Activated CD4-positive, CD25-positive, alpha-beta regulatory T cell treated with anti-CD3 and anti-CD28 coated beads, Interleukin-2, amount 50 U/mL, for 16 hours (primary cell): ENCODE results near the gene IRF2BP2.

Experiments used
- DNase-seq: peaks from one replicate; pipeline ENCODE4 v3.0.0-alpha.2; 2020; ENCODE audit warnings: low read depth, low spot score

IRF2BP2 gene

DNA sequence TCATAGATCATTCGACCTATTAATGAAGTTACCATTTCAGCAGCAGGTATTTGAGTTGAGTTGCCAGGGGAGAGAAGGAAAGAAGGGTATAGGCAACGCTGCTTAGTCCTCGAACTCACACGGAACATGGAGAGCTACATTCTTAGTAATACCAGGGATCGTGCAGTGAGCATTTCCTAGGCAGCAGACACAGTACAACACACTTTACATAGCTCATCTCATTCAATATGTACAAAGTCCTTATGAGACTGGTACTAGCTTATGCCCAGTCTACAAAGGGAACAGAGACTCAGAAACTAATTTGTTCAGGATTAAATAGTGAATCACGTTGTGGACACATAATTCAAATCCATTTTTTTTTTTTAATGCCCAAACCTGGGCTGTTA, 25.6 kb downstream of the IRF2BP2 start:
- DNase-seq, result no peak

DNA sequence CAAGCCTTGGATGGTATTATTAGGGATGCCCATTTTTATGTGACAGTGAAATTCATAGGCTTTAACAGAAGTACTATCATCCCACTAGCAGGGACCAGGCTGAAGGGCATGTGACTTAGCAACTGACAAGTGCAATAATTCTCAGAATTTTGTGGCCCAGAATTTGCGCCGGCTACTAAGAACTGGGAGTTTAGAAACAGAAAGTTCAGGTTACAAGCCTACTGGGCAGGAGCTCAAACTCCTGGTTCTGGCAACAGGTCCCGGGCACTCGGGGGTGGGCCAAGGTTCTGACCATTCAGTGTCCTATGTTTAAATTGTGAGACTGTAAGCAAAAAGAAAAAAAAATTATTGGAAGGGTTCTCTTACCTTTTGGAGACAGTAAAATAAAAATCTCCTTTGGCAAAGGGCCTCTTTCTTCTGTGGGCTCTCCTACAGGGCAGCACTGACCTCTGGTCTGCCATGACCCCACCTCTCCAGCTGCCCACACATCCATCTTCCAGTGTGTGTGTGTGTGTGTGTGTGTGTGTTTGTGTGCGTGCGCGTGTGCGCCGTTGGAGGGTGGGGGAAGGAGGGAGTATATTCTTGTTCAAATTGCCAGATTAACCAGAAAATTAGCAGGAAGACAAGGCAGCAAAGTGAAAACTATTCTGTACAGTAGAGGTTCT, 26.1 kb downstream of the IRF2BP2 start:
- no peak for DNase-seq

DNA sequence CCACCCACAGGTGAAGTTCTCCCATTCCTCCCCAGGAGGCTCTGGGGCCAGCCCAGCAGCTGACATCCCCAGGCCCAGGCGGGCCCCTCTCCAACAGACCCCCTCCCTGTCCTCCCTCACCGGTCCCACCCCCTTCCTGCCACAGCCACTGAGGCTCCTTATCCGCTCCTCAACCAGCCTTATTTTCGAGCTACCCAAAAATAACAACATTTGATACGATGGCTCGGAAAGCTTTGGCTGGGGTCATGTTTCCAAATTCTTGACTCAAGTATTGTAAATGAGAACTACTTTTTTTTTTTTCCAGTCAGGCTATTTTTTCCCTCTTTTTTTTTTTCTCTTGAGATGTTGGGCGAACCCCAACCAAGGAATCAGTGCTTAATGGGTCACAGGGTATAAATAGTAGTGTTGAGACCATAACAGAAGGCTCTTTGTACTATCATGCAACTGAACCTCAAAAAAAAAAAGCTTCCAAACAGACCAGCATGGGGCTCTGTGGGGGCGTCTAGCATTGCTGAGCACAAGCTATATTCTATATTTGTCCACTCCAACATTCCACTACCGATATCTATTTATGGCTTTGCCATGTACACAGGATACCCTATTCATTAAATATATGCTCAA, 27.2 kb downstream of the IRF2BP2 start:
- no peak for DNase-seq

DNA sequence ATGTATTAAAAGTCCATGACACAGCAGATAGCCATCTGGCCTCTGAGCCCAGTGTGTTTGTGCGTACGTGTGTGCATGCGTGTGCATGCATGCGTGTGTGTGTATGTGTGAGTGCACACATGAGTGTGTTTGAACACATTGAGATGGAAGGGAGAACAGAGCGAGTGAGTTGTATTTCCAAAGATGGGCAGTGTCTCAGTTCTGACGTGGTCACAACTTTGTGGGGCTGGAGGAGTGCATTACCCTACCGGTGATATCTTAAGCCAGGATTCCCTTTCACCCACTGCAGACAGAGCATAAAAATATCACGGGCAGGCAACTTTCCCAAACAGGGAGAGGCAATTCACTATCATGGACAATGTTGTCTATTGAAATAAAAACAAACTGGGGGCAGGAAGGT, 27.8 kb downstream of the IRF2BP2 start:
- no peak for DNase-seq

DNA sequence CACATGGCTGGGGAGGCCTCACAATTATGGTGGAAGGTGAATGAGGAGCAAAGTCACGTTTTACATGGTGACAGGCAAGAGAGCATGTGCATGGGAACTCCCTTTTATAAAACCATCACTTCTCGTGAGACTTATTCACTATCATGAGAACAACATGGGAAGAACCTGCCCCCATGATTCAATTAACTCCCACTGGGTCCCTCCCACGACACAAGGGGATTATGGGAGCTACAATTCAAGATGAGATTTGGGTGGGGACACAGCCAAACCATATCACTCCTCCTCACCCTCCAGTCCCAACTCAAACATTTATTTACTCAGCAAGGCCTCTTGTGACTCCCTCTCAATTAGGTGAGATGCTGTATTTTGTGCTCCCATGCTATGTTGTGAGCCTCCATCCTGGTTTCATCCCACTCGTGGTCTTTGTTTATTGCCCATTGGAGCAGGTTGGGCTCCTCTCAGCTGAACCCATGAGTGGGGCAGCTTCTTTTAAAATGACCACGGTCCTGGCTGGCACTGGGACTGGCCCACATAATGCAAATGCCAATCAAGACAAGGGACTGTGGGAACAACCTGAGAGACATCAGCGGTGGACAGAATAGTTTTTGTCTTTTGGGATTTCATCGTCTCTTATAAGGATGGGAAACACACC, 28.8 kb downstream of the IRF2BP2 start:
- DNase-seq, result no peak

DNA sequence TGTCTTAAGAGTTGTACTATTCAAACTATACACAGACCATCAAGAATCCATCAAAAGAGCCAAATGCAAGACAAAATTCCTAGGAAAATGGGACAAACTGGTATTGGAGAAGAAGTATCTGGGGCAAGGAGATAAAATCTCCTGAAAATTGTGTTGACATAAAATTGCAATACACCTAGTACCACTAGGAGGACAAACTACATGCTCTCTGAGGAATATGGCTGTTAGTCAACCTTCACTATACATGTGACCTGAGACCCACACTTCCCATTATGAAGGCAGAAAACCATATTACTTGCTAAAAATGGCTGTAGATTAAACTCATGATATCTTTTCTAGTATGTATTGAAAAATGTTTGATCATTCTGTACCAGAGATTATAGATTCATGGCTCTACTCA, 30.0 kb downstream of the IRF2BP2 start:
- no peak for DNase-seq

DNA sequence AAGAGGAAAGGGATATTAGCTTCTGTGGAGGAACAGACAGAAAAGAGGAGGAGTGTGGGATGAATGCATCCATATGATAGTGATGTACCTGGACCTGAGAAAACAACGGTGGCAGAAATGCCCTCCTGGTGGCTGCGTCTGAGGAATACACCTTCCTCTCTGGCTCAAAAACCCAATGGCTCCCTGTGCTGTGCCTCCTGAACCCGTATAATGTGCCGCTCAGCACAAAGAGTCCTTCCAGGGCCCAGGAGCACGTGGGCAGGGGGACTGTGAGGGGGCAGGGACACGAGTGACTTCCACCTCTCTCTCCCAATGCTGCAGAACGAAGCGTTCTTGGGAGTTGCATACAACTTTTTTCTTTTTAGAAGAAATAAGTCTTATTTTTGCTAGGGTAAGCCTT, 31.2 kb downstream of the IRF2BP2 start:
- DNase-seq, result no peak

DNA sequence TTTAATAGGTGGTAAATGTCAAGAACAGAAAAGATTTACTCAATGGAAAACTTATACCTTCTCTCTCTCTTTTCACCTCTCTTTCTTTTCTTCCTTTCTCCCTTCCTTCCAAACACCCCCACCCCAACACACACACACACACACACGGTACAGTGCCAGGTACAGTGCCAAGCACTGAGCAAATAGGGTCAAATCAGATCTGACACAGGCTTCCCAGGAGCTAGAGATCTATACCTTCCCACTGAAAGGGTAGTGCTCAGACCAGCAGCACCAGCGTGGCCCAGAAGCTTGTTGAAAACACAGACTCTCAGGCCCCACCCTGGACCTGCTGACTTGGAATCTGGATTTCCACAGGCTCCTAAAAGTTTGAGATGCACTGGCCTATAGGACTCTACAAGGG, 31.9 kb downstream of the IRF2BP2 start:
- no peak for DNase-seq

DNA sequence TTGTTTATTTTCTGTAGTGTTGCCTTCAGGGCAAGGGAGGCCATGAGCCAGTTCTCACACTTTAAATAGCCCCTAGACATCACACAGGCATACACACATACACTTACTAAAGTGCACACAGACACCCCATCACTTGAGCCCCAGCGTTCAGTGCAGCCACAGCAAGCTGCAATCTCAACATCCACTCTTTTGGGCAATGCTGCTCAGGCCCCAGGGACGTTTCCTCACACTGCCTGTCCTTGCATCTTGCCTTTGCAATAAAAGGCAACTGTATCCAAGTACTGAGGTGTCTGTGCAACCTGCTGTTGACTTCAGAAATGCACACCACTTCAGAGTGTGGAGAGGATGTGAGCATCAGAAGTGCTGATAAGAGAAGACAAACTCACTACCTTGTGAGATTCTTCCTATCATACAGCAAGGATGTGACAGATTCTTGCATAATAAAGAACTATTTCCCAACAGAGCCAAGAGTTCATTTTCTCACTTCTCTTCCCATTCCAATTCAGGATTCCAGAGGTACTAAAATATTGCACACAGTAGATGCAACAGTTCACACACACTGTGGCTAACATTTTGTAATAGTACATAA, 36.2 kb downstream of the IRF2BP2 start:
- DNase-seq, result no peak

DNA sequence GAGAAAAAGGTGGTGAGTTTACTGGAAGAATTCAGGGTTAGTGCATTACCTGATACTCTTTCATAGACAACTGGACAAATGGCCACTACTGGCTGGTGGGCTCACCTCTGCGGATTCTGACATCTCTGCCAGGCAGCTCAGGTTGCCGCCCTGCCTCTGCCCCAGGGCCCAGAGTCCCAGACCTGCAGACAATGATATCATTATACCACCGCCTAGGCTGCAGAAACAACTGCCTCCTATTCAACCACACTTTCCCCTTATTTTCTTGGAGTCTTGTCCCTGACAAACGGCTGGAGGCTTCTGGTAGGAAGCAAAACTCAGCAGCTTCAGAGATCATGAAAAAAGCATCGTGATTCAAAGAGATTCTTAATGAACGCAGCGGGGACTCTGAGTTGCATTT, 37.0 kb downstream of the IRF2BP2 start:
- DNase-seq, result no peak

DNA sequence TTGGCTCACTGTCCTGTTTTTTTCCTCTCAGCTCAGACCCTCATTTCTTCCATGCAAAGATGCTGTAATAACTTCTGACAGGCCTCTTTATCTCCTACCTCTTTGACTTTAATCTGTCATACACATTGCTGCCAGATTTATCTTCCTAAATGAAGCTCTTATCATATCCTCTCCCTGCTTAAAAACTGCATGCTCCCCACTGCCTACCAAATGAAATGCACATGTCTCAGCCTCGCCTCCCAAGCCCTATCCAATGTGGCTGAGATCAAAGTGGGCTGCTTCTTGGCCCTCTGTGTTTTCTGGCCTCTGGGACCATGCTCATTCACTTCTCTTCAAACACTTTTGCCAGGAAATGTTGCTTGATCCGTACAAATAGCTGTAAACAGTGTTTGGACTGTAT, 38.3 kb downstream of the IRF2BP2 start:
- DNase-seq, result no peak

DNA sequence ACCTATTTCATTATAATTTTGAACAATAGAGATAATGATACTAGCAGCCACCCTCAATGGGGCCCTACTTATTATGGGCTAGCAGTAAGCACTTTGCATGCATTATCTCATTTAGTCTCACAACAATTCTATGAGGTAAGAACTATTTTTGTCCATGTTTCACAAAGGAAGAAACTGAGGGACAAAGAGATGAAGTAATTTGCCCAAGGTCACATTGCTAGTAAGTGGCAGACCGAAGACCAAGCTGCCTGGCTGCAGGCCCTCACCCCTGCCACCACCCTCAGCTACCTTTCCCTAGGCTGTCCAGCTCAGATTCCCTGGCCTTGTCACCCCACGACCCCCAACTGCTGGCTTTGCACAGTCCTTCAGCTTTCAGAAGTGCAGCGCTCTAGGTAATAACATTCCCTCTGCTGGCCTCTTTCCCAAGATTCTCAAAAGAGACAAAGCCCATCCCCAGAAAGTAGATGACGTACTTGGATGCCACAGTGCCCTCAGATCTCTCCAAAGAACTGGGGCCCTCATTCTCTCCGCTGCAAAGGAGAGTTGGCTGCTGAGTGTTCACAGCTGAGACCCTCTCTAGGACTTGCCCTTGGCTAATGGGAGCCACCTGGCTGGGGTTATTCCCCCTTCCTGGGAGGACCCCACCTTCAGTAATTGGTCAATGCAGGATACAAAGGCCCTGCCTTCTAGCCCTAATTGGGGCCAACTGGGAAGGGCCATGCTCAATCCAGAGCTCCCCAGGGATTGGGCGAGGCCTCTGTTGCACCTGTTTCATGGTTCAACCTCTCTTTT, 39.5 kb downstream of the IRF2BP2 start:
- no peak for DNase-seq

DNA sequence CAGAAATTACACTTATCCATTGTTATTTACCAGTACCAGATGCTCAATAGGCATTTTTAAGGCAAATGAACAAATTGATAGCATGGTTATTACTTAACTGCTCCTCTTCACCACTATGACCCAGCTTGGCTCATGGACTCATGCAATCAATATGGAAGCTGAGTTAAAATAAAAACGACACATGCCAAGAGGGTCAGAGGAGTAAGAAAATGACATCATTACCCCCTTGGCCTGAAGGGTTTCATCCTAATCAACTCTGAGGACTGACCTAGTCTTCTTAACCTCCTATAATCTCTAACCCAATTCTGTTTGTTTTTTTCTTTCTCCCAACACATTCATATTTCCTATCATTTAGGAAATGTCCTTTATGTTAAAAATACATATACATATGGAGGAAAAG, 41.6 kb downstream of the IRF2BP2 start:
- no peak for DNase-seq

DNA sequence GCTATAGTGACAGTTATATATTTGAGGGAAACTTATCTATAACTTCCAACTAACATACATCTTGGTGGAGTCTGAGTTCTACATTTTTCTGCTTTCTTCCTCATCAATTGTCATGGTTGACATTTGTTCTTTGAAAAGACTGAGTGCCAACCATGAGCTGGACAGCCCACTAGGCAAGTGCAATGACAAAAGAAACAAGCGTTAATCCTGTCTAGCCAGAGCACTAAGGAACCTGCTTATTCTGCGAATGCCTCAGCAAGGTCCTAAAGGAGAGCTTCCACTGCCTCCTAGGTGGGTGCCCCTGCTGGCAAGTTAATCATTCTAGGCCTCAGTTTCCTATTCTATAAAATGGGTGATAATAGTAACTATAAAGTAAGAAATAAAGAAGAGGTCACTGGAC, 44.8 kb downstream of the IRF2BP2 start:
- no peak for DNase-seq

DNA sequence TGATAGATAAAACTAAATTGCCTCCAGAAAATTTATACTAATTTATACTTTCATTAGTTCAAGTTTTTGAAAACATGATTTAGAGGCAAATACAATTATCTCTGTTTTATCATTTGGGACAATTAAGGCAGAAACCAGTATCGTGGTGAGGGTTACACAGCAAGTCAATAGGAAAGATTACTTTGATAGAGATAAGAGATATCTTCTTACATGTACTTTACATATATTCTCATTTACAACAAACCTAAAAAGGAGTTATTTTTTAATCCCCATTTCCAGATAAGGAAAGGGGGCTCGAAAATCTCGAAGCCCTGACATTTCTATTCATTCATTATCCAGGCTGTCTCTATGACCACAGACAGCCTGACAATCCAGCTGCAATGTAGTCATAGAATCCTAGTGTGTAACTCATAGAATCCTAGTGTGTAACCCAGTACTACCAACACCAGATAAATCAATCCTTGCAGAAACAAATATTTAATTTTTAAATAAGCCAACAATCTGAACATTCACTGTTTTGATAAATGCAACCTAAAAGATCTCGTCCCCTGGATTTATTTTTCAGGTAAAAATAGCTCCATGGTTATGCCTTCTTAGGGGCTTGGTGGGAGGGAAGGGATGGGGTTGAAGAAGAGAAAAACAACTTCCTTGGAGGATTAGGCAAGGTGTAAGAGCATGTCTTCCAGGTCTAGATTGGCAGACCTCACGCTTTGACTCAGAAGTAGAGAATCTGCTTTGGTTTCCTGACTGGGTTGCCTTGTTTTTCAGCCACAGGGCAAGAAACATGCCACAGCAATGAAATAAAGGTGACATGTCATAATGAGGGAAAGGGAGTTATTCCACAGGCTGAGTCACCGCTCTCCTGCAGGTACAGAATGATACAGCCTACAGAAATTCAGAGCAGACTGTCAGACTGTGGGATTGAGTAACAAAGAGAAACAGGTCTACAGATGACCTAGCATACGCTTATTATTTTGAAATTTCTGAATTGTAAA, 45.6 kb downstream of the IRF2BP2 start:
- DNase-seq, result no peak

DNA sequence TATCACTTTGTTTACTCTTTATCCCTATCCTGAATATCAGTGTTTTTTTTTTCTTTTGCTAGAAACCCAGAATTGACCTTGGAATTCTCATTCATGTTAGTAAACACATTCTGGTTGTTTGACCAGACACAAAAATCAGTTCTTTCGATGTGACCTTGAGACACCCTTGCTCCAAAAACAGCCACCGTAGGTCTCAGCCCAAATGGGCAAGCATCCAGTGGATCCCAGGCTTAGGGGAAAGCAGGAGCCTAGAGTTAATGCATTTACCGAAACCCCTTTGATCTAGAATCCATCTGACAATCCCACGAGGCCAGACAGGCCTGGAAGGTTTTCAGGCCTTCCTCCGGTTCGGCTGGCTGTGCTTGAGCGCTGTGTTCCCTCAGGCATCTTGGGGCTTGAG, 47.6 kb downstream of the IRF2BP2 start:
- DNase-seq, result no peak

DNA sequence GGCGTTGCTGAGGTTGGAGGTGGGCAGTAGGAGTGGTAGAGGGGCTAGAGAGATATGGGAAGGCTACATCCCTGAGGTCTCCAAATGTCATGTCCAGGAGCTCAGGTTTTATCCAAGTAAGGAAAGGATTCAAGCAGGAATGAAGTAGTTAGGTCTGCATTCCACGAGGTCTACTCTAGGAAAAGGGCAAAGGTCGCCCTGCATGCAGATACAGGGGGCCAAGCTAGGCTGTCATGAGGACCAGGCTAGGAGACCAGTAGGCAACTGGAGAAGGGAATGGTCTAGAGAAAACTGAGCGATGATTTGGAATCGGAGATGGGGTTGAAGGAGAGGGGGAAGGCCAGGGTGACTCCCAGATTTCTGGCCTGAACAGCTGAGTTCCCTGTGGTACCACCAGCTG, 48.7 kb downstream of the IRF2BP2 start:
- no peak for DNase-seq

DNA sequence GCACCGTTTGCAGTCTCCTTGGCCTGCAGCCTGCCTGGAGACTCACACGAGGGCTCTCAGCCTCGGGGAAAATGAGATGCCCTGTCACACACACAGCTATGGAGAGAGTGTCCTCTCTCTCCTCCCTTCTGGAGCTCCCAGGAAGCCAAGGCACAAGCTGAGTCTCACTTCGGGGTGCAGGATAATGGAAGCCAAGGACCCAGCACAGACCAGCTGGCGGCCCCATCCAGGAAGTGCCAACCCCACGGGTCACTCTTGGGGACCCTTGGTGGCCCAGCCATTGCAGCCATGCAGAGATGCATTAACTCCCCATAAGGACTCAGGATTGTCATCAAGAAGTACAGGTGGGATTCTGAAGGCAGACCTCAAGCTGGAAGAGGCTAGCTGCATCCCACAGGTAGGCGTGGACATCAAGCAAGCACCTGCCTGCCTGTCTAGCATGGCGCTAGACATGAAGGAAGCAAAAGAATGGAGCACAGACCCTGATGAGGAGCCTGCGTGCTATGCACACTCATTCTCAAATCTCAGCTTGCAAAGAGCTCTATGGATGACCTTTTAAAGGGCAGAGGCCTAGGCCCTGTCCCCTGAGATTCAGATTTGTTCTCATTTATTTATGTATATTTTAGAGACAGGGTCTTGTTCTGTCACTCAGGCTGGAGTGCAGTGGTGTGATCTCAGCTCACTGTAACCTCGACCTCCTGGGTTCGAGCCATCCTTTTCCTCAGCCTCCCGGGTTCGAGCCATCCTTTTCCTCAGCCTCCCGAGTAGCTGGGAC, 49.9 kb downstream of the IRF2BP2 start:
- DNase-seq, result no peak

DNA sequence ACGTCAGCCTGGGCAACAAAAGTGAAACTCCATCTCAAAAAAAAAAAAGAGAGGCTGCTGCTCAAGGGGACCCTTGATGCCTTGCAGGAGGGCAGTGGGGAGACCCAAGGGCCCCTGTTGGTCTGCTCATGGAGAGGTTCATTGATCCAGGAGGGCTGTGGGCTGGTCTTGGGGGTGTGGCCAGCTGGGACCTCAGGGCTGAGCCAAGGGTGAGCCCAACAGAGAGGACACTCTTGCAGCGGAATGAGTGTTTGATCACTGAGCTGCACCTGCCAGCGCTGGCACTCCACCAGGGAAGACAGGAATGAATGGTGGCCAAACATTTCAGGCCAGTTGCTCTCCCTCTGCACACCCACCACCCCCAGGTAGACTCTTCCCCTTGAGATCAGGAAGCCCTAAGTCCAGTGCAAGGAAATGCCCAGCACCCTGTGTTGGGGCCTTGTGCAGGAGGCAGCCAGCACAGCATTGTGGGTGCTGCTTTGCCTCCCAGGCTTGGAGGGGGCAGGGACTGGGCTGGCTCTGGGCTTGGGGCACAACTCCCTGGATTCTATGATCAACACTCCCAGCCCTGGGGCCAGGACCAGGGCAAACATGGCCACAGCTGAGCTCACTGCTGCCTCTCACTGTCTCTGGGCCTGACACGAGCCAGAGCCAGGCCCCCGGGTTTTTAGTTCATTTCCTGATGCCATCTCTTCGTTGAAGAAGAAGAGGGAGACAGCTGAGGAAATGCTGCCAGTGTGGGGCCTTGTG, 50.7 kb downstream of the IRF2BP2 start:
- no peak for DNase-seq
